Esophagus muscularis mucosa (tissue), 4 donors: ENCODE measurements around the gene SOX10. TPM values are rescaled to one million over a fixed set of nuclear protein-coding genes. Genes with fewer than 3 reads are reported as not detected.
A peak's percentile ranks its signal among the peaks of the same experiment; 100 is the strongest.

Experiments used
- DNase-seq: peaks from one replicate; pipeline ENCODE4 v3.0.0-alpha.2; 2017; ENCODE audit errors: extremely low spot score
- H3K27ac ChIP-seq, 4 donors: fragments of 200-600 bp; sonication (generic); replicated peaks in 1 of 4; 1 replicate in 3 of 4; 2 replicates in 1 of 4; pipeline ENCODE4 v1.5.1; 2016 to 2019; ENCODE audit warnings: mild to moderate bottlenecking in 1 of 4
- H3K27me3 ChIP-seq, 4 donors: fragments of 200-600 bp; sonication (generic); one replicate each; pipeline versions ENCODE4 v1.5.1 to v1.6.0; 2016 to 2019
- H3K36me3 ChIP-seq, 4 donors: fragments of 200-600 bp; sonication (generic); one replicate each; pipeline ENCODE4 v1.5.1; 2016 to 2019
- H3K4me1 ChIP-seq, 4 donors: fragments of 200-600 bp; sonication (generic); one replicate each; pipeline ENCODE4 v1.5.1; 2016 to 2019
- H3K4me3 ChIP-seq, 4 donors: fragments of 200-600 bp; sonication (generic); 1 replicate in 2 of 4; 2 replicates in 2 of 4; pipeline ENCODE4 v1.5.1; 2016 to 2019; ENCODE audit warnings: mild to moderate bottlenecking in 4 of 4, moderate library complexity in 1 of 4
- H3K9me3 ChIP-seq, 4 donors: fragments of 200-600 bp; sonication (generic); 1 replicate in 3 of 4; 2 replicates in 1 of 4; pipeline ENCODE4 v1.5.1; 2016 to 2019
- EP300 ChIP-seq: sonication (generic); formaldehyde crosslinking; IDR thresholded peaks from one replicate; pipeline ENCODE4 v1.6.1; 2017; ENCODE audit warnings: antibody characterized with exemption
- POLR2A ChIP-seq: fragments of 450-650 bp; IDR thresholded peaks from one replicate; pipeline ENCODE4 v1.6.1; 2017; ENCODE audit warnings: antibody characterized with exemption, moderate library complexity, mild to moderate bottlenecking, low read depth
- POLR2AphosphoS5 ChIP-seq, 2 donors: sonication (generic); formaldehyde crosslinking; IDR thresholded peaks; one replicate each; pipeline ENCODE4 v1.6.1; 2017; ENCODE audit warnings: antibody characterized with exemption in 2 of 2
- WGBS: methylation state at CpG from one replicate; pipeline ENCODE4 v1.1.5; 2018; 5-methylcytosine and 5-hydroxymethylcytosine counted together
- intact Hi-C: fragments of 100-400 bp; cut with DNase I; formaldehyde crosslinking; loops from one replicate; pipeline ENCODE4 v1.15.1; 2023
- total RNA-seq, 4 donors: library from RNA; depleted of rRNA; stranded (reverse); fragments of >200 nt; gene quantifications; one replicate each; pipeline versions ENCODE4 v1.1.0 to v1.2.1, GENCODE V29; 2016
- TF ChIP-seq, protein P1 (sequence below), 3 experiments: fragments of 200-600 bp in 2 of 3; fragments of 450-650 bp in 1 of 3; sonication (generic) in 2 of 3; IDR thresholded peaks; one replicate each; pipeline ENCODE4 v1.5.1; 2017 to 2019; ENCODE audit warnings: antibody characterized with exemption in 3 of 3, mild to moderate bottlenecking in 2 of 3, moderate library complexity in 1 of 3

SOX10 gene
- total RNA-seq, 4 donors from 2014 or later, result 10.3 to 29.5 (median 17.7) TPM

DNA sequence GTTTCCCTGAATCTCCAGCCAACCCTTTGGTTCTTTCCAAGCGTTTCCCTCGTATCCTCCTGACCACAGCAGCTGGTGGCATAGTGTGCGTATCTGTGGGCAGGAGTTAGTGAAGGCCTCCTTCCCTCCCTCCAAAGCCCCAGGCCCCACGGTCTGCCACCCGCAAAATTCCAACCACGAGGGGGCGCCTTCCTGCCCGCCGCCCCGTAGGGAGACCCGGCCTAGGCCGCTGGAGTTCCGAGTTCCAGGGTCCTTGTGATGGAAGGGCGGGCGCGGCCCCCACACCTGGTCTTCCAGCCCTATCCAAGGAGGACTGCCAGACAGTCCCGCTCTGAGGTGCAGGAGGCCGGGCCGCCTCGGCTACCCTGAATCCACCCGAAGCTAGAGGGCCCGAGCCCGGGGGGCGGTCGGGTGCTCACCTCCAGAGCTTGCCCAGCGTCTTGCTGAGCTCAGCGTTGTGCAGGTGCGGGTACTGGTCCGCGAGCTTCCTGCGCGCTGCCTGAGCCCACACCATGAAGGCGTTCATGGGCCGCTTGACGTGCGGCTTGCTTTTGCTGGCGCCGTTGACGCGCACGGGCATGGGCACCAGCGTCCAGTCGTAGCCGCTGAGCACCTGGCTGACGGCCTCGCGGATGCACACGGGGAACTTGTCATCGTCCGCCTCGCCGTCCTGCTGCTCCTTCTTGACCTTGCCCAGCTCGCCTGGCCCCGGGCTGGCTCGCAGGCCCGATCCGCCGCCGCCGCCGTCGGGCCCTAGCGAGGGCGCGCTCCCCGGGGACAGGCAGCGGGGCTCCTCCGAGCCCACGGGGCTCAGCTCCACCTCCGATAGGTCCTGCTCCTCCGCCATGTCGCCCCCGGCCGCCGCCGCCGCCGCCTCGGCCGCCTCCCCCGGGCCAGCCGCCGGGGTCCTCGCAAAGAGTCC, 1.2 kb downstream of the SOX10 start:
- intact Hi-C loops, result no loop called here
- no peak for DNase-seq
- H3K4me3 ChIP-seq, result peak overlapping the region; percentile 34 to 50 (median 42)
- no peaks in the 10 kb centered on the region for H3K4me1 ChIP-seq
- WGBS, result 67% methylated on average over 29 of the region's 84 CpGs
- no peaks in the 10 kb centered on the region for H3K27me3 ChIP-seq
- H3K9me3 ChIP-seq, result no peaks in the 10 kb centered on the region
- H3K36me3 ChIP-seq, result peaks cover 4 to 25% (median 16%) of the 10 kb centered on the region in 4 donors
- peak overlapping the region; percentile 33 to 63 (median 59) for H3K27ac ChIP-seq
- TF ChIP-seq POLR2AphosphoS5 (IDR thresholded peaks at IDR 0.05) (no peak), POLR2A (no peak), EP300 (no peak)
- TF ChIP-seq, protein P1, sequence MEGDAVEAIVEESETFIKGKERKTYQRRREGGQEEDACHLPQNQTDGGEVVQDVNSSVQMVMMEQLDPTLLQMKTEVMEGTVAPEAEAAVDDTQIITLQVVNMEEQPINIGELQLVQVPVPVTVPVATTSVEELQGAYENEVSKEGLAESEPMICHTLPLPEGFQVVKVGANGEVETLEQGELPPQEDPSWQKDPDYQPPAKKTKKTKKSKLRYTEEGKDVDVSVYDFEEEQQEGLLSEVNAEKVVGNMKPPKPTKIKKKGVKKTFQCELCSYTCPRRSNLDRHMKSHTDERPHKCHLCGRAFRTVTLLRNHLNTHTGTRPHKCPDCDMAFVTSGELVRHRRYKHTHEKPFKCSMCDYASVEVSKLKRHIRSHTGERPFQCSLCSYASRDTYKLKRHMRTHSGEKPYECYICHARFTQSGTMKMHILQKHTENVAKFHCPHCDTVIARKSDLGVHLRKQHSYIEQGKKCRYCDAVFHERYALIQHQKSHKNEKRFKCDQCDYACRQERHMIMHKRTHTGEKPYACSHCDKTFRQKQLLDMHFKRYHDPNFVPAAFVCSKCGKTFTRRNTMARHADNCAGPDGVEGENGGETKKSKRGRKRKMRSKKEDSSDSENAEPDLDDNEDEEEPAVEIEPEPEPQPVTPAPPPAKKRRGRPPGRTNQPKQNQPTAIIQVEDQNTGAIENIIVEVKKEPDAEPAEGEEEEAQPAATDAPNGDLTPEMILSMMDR (IDR thresholded peaks at IDR 0.05), result peak in 1 of 3 experiments; percentile 33

DNA sequence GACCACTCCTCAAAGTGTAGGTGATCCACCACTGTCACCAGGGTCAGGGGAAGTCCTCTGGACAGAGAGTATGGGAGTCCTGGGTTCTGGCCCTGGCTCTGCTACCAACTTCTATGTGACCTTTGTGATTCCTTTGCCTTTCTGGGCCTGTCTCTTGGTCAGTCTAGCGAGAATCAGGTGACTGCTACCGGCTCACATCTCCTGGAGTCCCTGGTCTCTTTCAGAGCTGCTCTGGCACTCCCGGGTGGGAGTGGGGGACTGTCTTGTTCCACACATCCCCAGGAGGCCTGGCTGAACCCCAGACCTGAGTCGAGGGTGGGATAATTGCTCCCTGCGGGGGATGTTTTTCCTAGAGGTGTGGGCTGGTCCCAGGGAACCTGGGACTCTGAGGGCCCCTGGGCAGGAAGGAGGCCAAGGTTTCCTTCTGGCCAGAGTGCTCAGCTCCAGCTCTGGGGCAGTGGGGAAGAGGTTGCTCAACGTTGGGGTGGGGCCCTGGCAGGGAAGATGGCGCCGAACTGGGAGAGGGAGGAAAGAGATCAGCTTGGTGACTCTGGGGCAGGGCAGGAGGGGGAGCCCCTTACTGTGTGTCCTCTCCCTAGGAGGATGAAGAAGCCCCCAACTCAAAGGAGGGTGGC, 2.1 kb downstream of the SOX10 start:
- no peak for DNase-seq
- intact Hi-C loops, result no loop called here
- no peaks in the 10 kb centered on the region for H3K9me3 ChIP-seq
- H3K27me3 ChIP-seq, result no peaks in the 10 kb centered on the region
- 82% methylated on average over 7 of the region's 8 CpGs for WGBS
- peaks cover 4 to 29% (median 20%) of the 10 kb centered on the region in 4 donors for H3K36me3 ChIP-seq
- peak overlapping the region; percentile 44 to 63 (median 52) for H3K27ac ChIP-seq
- H3K4me3 ChIP-seq, result peak overlapping the region; percentile 34 to 50 (median 42)
- no peaks in the 10 kb centered on the region for H3K4me1 ChIP-seq
- TF ChIP-seq EP300 (no peak), POLR2A (no peak), POLR2AphosphoS5 (IDR thresholded peaks at IDR 0.05) (no peak)
- TF ChIP-seq, protein P1 (IDR thresholded peaks at IDR 0.05), result no peak

DNA sequence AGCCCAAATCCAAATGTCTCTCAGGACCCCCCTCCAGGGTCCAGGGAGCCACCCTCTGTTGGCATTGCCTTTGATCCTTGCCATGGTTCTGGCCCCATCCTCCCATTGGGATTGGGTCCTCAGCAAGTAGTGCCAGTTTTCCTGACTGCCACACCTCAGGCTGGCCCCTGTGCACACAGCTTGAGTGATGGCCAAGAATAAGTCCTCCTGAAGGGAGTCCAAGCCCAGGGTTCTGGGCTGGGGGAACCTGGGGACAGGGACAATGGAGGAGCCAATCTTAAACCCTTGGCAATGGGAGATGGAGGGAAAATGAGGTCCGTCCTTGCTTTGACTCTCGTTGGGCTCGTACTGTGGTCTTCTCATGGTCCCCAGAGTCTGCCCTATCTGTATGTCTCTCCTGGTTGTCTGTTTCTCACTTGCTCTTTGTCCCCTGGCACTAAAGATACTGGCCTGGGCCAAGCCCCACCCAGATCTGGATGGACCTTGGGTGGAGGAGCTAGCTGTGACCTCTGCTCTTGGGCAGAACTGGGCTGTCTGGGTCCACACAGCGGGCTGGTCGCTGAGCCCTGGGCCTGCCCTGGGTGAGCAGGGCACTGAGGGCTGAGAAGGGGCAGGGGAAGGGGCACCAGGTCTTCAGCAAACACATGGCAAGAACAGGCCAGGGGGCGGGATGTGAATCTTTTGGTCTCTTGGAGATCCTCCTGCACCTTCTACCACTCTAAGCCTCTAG, 2.9 kb downstream of the SOX10 start:
- DNase-seq, result no peak
- Histone ChIP-seq H3K4me1 (no peaks in the 10 kb centered on the region), H3K4me3 (peak overlapping the region; percentile 34 to 50 (median 42)), H3K27me3 (no peaks in the 10 kb centered on the region), H3K36me3 (peaks cover 4 to 30% (median 17%) of the 10 kb centered on the region in 4 donors), H3K27ac (peak overlapping the region; percentile 49 to 63 (median 55)), H3K9me3 (no peaks in the 10 kb centered on the region)
- WGBS, result 84% methylated on average over 3 of the region's 6 CpGs
- intact Hi-C loops, result no loop called here
- TF ChIP-seq, protein P1 (IDR thresholded peaks at IDR 0.05), result no peak
- TF ChIP-seq EP300 (no peak), POLR2AphosphoS5 (IDR thresholded peaks at IDR 0.05) (peak in 1 of 2 donors; percentile 30), POLR2A (no peak)

DNA sequence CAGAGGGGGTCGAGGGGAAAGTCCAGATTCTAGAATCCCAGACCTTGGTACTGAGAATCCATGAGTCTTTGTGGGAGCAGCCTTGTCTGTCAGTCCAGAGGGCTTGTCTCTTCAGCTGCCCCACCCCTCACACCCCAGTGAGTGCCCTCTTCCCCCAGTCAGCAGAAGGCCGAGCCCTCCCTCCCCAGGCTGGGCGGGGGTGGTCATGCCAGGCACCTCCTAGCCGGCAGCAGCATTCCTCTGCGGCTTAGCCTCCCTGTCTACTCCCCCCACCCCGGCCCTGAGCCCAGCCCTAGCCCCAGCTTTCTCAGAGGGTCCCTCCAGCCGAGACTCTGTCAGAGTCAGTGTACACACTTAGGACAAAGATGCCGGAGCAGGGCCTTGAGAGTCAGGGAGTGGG, 4.6 kb downstream of the SOX10 start:
- 67% methylated on average over 8 of the region's 8 CpGs for WGBS
- Histone ChIP-seq H3K4me1 (no peaks in the 10 kb centered on the region), H3K9me3 (no peaks in the 10 kb centered on the region), H3K27ac (peak overlapping the region in 1 of 4 donors; percentile 7), H3K27me3 (no peaks in the 10 kb centered on the region), H3K4me3 (peak overlapping the region in 3 of 4 donors; percentile 41 to 50 (median 43)), H3K36me3 (peaks cover 0 to 37% (median 16%) of the 10 kb centered on the region in 4 donors)
- intact Hi-C loops, result no loop called here
- TF ChIP-seq EP300 (no peak), POLR2AphosphoS5 (IDR thresholded peaks at IDR 0.05) (no peak), POLR2A (no peak)
- TF ChIP-seq, protein P1 (IDR thresholded peaks at IDR 0.05), result no peak
- DNase-seq, result no peak
